Ishikawa (cell line): ENCODE data around the gene TBCE.

Source experiments
- CEBPB ChIP-seq: IDR thresholded peaks from 2 replicates; pipeline ENCODE4 v1.6.1; 2012
- CREB1 ChIP-seq: IDR thresholded peaks from 2 replicates; pipeline ENCODE4 v1.6.1; 2012; ENCODE audit warnings: low read depth
- EP300 ChIP-seq: IDR thresholded peaks from 2 replicates; pipeline ENCODE4 v1.6.1; 2012; ENCODE audit warnings: borderline replicate concordance
- MAX ChIP-seq: IDR thresholded peaks from 2 replicates; pipeline ENCODE4 v1.6.1; 2012
- REST ChIP-seq: IDR thresholded peaks from 2 replicates; pipeline ENCODE4 v1.6.1; 2012; ENCODE audit warnings: low read depth, mild to moderate bottlenecking
- TAF1 ChIP-seq: IDR thresholded peaks from 2 replicates; pipeline ENCODE4 v1.6.1; 2012; ENCODE audit warnings: low read depth, mild to moderate bottlenecking
- TCF12 ChIP-seq: IDR thresholded peaks from 2 replicates; pipeline ENCODE4 v1.6.1; 2012; ENCODE audit warnings: low read depth
- YY1 ChIP-seq: IDR thresholded peaks from 2 replicates; pipeline ENCODE4 v1.6.1; 2012; ENCODE audit warnings: low read depth

- no peak for TF ChIP-seq EP300
- TF ChIP-seq MAX: no peak
- no peak for TF ChIP-seq REST
- no peak for TF ChIP-seq TCF12
- TF ChIP-seq TAF1: no peak
- no peak for TF ChIP-seq CEBPB
- TF ChIP-seq CREB1: no peak
- no peak for TF ChIP-seq YY1
Observed at GRCh38 chr1:235465066-235465465, 97.8 kb downstream of the TBCE start.
